ENCODE data around the gene ZNF467.

DNA sequence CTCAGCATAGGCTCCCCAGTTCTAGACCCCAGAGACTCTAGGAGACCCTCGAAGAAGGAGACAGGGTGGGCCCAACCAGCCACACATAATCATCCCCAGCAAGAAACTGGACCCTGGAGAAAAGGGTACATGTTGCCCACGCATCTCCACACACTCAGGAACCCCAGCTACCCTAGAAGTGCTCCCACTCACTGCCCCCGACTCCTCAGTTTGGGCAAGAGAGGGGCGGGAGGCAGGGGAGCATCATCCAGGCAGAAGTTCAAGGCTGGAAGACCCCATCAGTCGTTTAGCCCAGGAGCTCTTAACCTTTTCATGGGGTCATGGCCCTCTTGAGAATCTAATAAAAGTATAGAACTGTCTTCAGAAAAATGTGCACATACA is 1.8 kb upstream of the ZNF467 start:
- no peak for TF ChIP-seq ZFP30 (CRISPR knock-in tag; IDR thresholded peaks at IDR 0.05)
- TF ChIP-seq, protein P1, sequence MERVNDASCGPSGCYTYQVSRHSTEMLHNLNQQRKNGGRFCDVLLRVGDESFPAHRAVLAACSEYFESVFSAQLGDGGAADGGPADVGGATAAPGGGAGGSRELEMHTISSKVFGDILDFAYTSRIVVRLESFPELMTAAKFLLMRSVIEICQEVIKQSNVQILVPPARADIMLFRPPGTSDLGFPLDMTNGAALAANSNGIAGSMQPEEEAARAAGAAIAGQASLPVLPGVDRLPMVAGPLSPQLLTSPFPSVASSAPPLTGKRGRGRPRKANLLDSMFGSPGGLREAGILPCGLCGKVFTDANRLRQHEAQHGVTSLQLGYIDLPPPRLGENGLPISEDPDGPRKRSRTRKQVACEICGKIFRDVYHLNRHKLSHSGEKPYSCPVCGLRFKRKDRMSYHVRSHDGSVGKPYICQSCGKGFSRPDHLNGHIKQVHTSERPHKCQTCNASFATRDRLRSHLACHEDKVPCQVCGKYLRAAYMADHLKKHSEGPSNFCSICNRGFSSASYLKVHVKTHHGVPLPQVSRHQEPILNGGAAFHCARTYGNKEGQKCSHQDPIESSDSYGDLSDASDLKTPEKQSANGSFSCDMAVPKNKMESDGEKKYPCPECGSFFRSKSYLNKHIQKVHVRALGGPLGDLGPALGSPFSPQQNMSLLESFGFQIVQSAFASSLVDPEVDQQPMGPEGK (CRISPR knock-in tag; IDR thresholded peaks at IDR 0.05; ENCODE audit: borderline replicate concordance): no peak
- TF ChIP-seq ARNTL (CRISPR knock-in tag; IDR thresholded peaks at IDR 0.05; ENCODE audit: borderline replicate concordance, low read depth): no peak
- TF ChIP-seq ZFP3 (CRISPR knock-in tag; IDR thresholded peaks at IDR 0.05): no peak
- TF ChIP-seq ZNF565 (CRISPR knock-in tag; conservative IDR thresholded peaks at IDR 0.05; ENCODE audit: low read depth): no peak
- TF ChIP-seq, protein P2, sequence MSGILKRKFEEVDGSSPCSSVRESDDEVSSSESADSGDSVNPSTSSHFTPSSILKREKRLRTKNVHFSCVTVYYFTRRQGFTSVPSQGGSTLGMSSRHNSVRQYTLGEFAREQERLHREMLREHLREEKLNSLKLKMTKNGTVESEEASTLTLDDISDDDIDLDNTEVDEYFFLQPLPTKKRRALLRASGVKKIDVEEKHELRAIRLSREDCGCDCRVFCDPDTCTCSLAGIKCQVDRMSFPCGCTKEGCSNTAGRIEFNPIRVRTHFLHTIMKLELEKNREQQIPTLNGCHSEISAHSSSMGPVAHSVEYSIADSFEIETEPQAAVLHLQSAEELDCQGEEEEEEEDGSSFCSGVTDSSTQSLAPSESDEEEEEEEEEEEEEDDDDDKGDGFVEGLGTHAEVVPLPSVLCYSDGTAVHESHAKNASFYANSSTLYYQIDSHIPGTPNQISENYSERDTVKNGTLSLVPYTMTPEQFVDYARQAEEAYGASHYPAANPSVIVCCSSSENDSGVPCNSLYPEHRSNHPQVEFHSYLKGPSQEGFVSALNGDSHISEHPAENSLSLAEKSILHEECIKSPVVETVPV (CRISPR knock-in tag; IDR thresholded peaks at IDR 0.05): no peak
- TF ChIP-seq, protein P3, sequence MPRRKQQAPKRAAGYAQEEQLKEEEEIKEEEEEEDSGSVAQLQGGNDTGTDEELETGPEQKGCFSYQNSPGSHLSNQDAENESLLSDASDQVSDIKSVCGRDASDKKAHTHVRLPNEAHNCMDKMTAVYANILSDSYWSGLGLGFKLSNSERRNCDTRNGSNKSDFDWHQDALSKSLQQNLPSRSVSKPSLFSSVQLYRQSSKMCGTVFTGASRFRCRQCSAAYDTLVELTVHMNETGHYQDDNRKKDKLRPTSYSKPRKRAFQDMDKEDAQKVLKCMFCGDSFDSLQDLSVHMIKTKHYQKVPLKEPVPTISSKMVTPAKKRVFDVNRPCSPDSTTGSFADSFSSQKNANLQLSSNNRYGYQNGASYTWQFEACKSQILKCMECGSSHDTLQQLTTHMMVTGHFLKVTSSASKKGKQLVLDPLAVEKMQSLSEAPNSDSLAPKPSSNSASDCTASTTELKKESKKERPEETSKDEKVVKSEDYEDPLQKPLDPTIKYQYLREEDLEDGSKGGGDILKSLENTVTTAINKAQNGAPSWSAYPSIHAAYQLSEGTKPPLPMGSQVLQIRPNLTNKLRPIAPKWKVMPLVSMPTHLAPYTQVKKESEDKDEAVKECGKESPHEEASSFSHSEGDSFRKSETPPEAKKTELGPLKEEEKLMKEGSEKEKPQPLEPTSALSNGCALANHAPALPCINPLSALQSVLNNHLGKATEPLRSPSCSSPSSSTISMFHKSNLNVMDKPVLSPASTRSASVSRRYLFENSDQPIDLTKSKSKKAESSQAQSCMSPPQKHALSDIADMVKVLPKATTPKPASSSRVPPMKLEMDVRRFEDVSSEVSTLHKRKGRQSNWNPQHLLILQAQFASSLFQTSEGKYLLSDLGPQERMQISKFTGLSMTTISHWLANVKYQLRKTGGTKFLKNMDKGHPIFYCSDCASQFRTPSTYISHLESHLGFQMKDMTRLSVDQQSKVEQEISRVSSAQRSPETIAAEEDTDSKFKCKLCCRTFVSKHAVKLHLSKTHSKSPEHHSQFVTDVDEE (CRISPR knock-in tag; IDR thresholded peaks at IDR 0.05): no peak

Measured in SK-N-SH treated with all-trans-retinoic acid at 6 μM for 48 hours (cell line).